ENCODE results near the gene PRR33.

The PRR33 gene

GRCh38 chr11:1870721-1871466, 20.8 kb downstream of the PRR33 start:
- Histone ChIP-seq H2AFZ (ENCODE audit: low read depth, low read length) (no peak overlapping the region), H3K9me3 (ENCODE audit: insufficient read depth, low read length) (no peaks in the 10 kb centered on the region), H3K4me1 (ENCODE audit: low read length) (peaks cover 25% of the 10 kb centered on the region), H4K20me1 (ENCODE audit: insufficient read depth, low read length) (peaks cover 97% of the 10 kb centered on the region), H3K4me3 (ENCODE audit: low read length) (no peak overlapping the region), H3K27me3 (ENCODE audit: low read depth, low read length) (0 out of 2 replicates have a peak, but pooled peaks cover 4% of the 10 kb centered on the region), H3K9ac (ENCODE audit: low read length) (no peak overlapping the region), H3K4me2 (ENCODE audit: low read length) (no peak overlapping the region), H3K36me3 (replicated peaks; ENCODE audit: low read depth, low read length) (peaks cover 17% of the 10 kb centered on the region), H3K79me2 (ENCODE audit: low read length) (peaks cover 12% of the 10 kb centered on the region; the same call in 1 of the 2 replicates), H3K27ac (ENCODE audit: low read length) (no peak overlapping the region)
- no peak for TF ChIP-seq EZH2phosphoT487 (IDR thresholded peaks at IDR 0.05; ENCODE audit: low read depth)
- TF ChIP-seq CTCF (IDR thresholded peaks at IDR 0.05; ENCODE audit: low read depth, low read length), result no peak

- H4K20me1 ChIP-seq (ENCODE audit: insufficient read depth, low read length), result peaks cover 97% of the 10 kb centered on the region
- no peaks in the 10 kb centered on the region for H3K9me3 ChIP-seq (ENCODE audit: insufficient read depth, low read length)
- no peak overlapping the region for H3K4me2 ChIP-seq (ENCODE audit: low read length)
Observed at GRCh38 chr11:1870326-1870696, 21.4 kb downstream of the PRR33 start.

GRCh38 chr11:1869427-1870325, 22.0 kb downstream of the PRR33 start:
- Histone ChIP-seq H3K4me2 (ENCODE audit: low read length) (peak overlapping the region; percentile 35; the same call in 1 of the 2 replicates), H3K9me3 (ENCODE audit: insufficient read depth, low read length) (no peaks in the 10 kb centered on the region), H2AFZ (ENCODE audit: low read depth, low read length) (no peak overlapping the region), H3K4me1 (ENCODE audit: low read length) (peaks cover 25% of the 10 kb centered on the region), H3K79me2 (ENCODE audit: low read length) (peaks cover 14% of the 10 kb centered on the region; the same call in 1 of the 2 replicates), H3K4me3 (ENCODE audit: low read length) (no peak overlapping the region), H3K9ac (ENCODE audit: low read length) (no peak overlapping the region), H3K36me3 (replicated peaks; ENCODE audit: low read depth, low read length) (peaks cover 27% of the 10 kb centered on the region), H3K27me3 (ENCODE audit: low read depth, low read length) (0 out of 2 replicates have a peak, but pooled peaks cover 4% of the 10 kb centered on the region), H4K20me1 (ENCODE audit: insufficient read depth, low read length) (peaks cover 97% of the 10 kb centered on the region), H3K27ac (ENCODE audit: low read length) (no peak overlapping the region)
- TF ChIP-seq EZH2phosphoT487 (IDR thresholded peaks at IDR 0.05; ENCODE audit: low read depth) (no peak), CTCF (IDR thresholded peaks at IDR 0.05; ENCODE audit: low read depth, low read length) (peak; percentile 47)

More at GRCh38 chr11:1870326-1870696, 21.4 kb downstream of the PRR33 start:
- TF ChIP-seq CTCF (IDR thresholded peaks at IDR 0.05; ENCODE audit: low read depth, low read length) (no peak), EZH2phosphoT487 (IDR thresholded peaks at IDR 0.05; ENCODE audit: low read depth) (no peak)
- no peak overlapping the region for H2AFZ ChIP-seq (ENCODE audit: low read depth, low read length)
- no peak overlapping the region for H3K27ac ChIP-seq (ENCODE audit: low read length)
- peaks cover 13% of the 10 kb centered on the region; the same call in 1 of the 2 replicates for H3K79me2 ChIP-seq (ENCODE audit: low read length)
- H3K9ac ChIP-seq (ENCODE audit: low read length), result no peak overlapping the region
- H3K4me3 ChIP-seq (ENCODE audit: low read length), result no peak overlapping the region
- H3K27me3 ChIP-seq (ENCODE audit: low read depth, low read length), result 0 out of 2 replicates have a peak, but pooled peaks cover 4% of the 10 kb centered on the region
- H3K4me1 ChIP-seq (ENCODE audit: low read length), result peaks cover 25% of the 10 kb centered on the region
- H3K36me3 ChIP-seq (replicated peaks; ENCODE audit: low read depth, low read length), result peaks cover 23% of the 10 kb centered on the region

Data from OCI-LY3 (cell line).